ENCODE data around the gene NPPB.

The NPPB gene

GRCh38 chr1:11836955-11837766 lies 21.6 kb downstream of the NPPB start:
- TF ChIP-seq GATA3 (IDR thresholded peaks at IDR 0.05; ENCODE audit: low read depth, low read length) (no peak), GATA2 (IDR thresholded peaks at IDR 0.05; ENCODE audit: low read depth, low read length) (no peak)

- TF ChIP-seq GATA2 (IDR thresholded peaks at IDR 0.05; ENCODE audit: low read depth, low read length) (no peak), GATA3 (IDR thresholded peaks at IDR 0.05; ENCODE audit: low read depth, low read length) (no peak)
These were observed 23.1 kb downstream of the NPPB start for GRCh38 chr1:11835441-11836225.

- no peak for TF ChIP-seq GATA2 (IDR thresholded peaks at IDR 0.05; ENCODE audit: low read depth, low read length)
- TF ChIP-seq GATA3 (IDR thresholded peaks at IDR 0.05; ENCODE audit: low read depth, low read length), result no peak
These were observed 24.8 kb downstream of the NPPB start for GRCh38 chr1:11833900-11834299.

GRCh38 chr1:11833497-11833896 lies 25.2 kb downstream of the NPPB start:
- no peak for TF ChIP-seq GATA2 (IDR thresholded peaks at IDR 0.05; ENCODE audit: low read depth, low read length)
- no peak for TF ChIP-seq GATA3 (IDR thresholded peaks at IDR 0.05; ENCODE audit: low read depth, low read length)

GRCh38 chr1:11831945-11832725 lies 26.6 kb downstream of the NPPB start:
- TF ChIP-seq GATA3 (IDR thresholded peaks at IDR 0.05; ENCODE audit: low read depth, low read length) (no peak), GATA2 (IDR thresholded peaks at IDR 0.05; ENCODE audit: low read depth, low read length) (no peak)

GRCh38 chr1:11828511-11828910 lies 30.2 kb downstream of the NPPB start:
- TF ChIP-seq GATA2 (IDR thresholded peaks at IDR 0.05; ENCODE audit: low read depth, low read length) (no peak), GATA3 (IDR thresholded peaks at IDR 0.05; ENCODE audit: low read depth, low read length) (no peak)

GRCh38 chr1:11826946-11827345 lies 31.8 kb downstream of the NPPB start:
- TF ChIP-seq GATA3 (IDR thresholded peaks at IDR 0.05; ENCODE audit: low read depth, low read length), result no peak
- no peak for TF ChIP-seq GATA2 (IDR thresholded peaks at IDR 0.05; ENCODE audit: low read depth, low read length)

GRCh38 chr1:11825131-11825530 lies 33.6 kb downstream of the NPPB start:
- no peak for TF ChIP-seq GATA3 (IDR thresholded peaks at IDR 0.05; ENCODE audit: low read depth, low read length)

- TF ChIP-seq GATA3 (IDR thresholded peaks at IDR 0.05; ENCODE audit: low read depth, low read length) (no peak), GATA2 (IDR thresholded peaks at IDR 0.05; ENCODE audit: low read depth, low read length) (no peak)
These were observed 35.2 kb downstream of the NPPB start for GRCh38 chr1:11823366-11824137.

- TF ChIP-seq GATA2 (IDR thresholded peaks at IDR 0.05; ENCODE audit: low read depth, low read length) (no peak), GATA3 (IDR thresholded peaks at IDR 0.05; ENCODE audit: low read depth, low read length) (no peak)
These were observed 36.7 kb downstream of the NPPB start for GRCh38 chr1:11822091-11822490.

- TF ChIP-seq GATA2 (IDR thresholded peaks at IDR 0.05; ENCODE audit: low read depth, low read length) (no peak), GATA3 (IDR thresholded peaks at IDR 0.05; ENCODE audit: low read depth, low read length) (no peak)
These were observed 41.6 kb downstream of the NPPB start for GRCh38 chr1:11817192-11817591.

GRCh38 chr1:11813021-11813420 lies 45.7 kb downstream of the NPPB start:
- TF ChIP-seq GATA3 (IDR thresholded peaks at IDR 0.05; ENCODE audit: low read depth, low read length) (no peak), GATA2 (IDR thresholded peaks at IDR 0.05; ENCODE audit: low read depth, low read length) (no peak)
